HepG2 (cell line): ENCODE results near the gene DMPK. TPM values are rescaled to one million over a fixed set of nuclear protein-coding genes. Genes with fewer than 3 reads are reported as not detected.
A peak's percentile ranks its signal among the peaks of the same experiment; 100 is the strongest.

Source experiments
- BCL3 ChIP-seq: sonication (generic); formaldehyde crosslinking; IDR thresholded peaks from 2 replicates; pipeline ENCODE4 v1.5.1; 2020; ENCODE audit warnings: mild to moderate bottlenecking, missing genetic modification reagents, moderate library complexity
- CAMTA2 ChIP-seq: sonication (generic); formaldehyde crosslinking; IDR thresholded peaks from 2 replicates; pipeline ENCODE4 v1.4.0; 2020; ENCODE audit warnings: mild to moderate bottlenecking, missing genetic modification reagents, borderline replicate concordance
- CBX2 ChIP-seq, 2 experiments: fragments of 200-600 bp in 1 of 2; sonication (generic); formaldehyde crosslinking in 1 of 2; IDR thresholded peaks; 2 replicates each; pipeline versions ENCODE4 v1.7.0 to v1.8.1; 2018 to 2022; ENCODE audit warnings: low read depth in 2 of 2, low read length in 1 of 2, mild to moderate bottlenecking in 1 of 2, missing genetic modification reagents in 1 of 2
- HOXA7 ChIP-seq: sonication (generic); formaldehyde crosslinking; IDR thresholded peaks from 2 replicates; pipeline ENCODE4 v1.8.1; 2022; ENCODE audit warnings: mild to moderate bottlenecking, missing genetic modification reagents, moderate library complexity
- KLF15 ChIP-seq: sonication (generic); formaldehyde crosslinking; IDR thresholded peaks from 2 replicates; pipeline ENCODE4 v1.8.1; 2023; ENCODE audit warnings: borderline replicate concordance, mild to moderate bottlenecking, inconsistent platforms, missing genetic modification reagents, mixed read lengths
- POGZ ChIP-seq: sonication (generic); formaldehyde crosslinking; IDR thresholded peaks from 2 replicates; pipeline ENCODE4 v1.4.0; 2020; ENCODE audit warnings: mild to moderate bottlenecking, missing genetic modification reagents
- SIN3B ChIP-seq: fragments of 150-350 bp; IDR thresholded peaks from 2 replicates; pipeline ENCODE4 v1.6.1; 2014; ENCODE audit warnings: low read length
- TEF ChIP-seq: sonication (generic); formaldehyde crosslinking; IDR thresholded peaks from 2 replicates; pipeline ENCODE4 v1.5.0; 2020; ENCODE audit warnings: missing genetic modification reagents
- YY1 ChIP-seq: IDR thresholded peaks from 2 replicates; pipeline ENCODE4 v1.6.1; 2011; ENCODE audit warnings: low read length, low read depth, moderate library complexity, mild to moderate bottlenecking; ENCODE audit not compliant: insufficient read depth, insufficient replicate concordance
- ZBTB21 ChIP-seq: sonication (generic); formaldehyde crosslinking; IDR thresholded peaks from 2 replicates; pipeline ENCODE4 v1.4.0; 2020; ENCODE audit warnings: missing genetic modification reagents
- ZBTB8A ChIP-seq: sonication (generic); formaldehyde crosslinking; IDR thresholded peaks from 2 replicates; pipeline ENCODE4 v1.4.0; 2020; ENCODE audit warnings: mild to moderate bottlenecking, low read depth, missing genetic modification reagents, borderline replicate concordance
- ZC3H13 ChIP-seq: sonication (generic); formaldehyde crosslinking; IDR thresholded peaks from 2 replicates; pipeline ENCODE4 v1.8.1; 2023; ENCODE audit warnings: mild to moderate bottlenecking, missing genetic modification reagents, moderate library complexity
- ZFP1 ChIP-seq: IDR thresholded peaks from 2 replicates; pipeline ENCODE4 v1.6.1; 2016
- ZNF280B ChIP-seq: sonication (generic); formaldehyde crosslinking; IDR thresholded peaks from 2 replicates; pipeline ENCODE4 v1.5.0; 2020; ENCODE audit warnings: missing genetic modification reagents, mild to moderate bottlenecking, borderline replicate concordance
- ZNF407 ChIP-seq: sonication (generic); formaldehyde crosslinking; IDR thresholded peaks from one replicate; pipeline ENCODE4 v1.5.1; 2020; ENCODE audit warnings: mild to moderate bottlenecking, missing genetic modification reagents; ENCODE audit errors: not compliant biosample characterization
- ZNF580 ChIP-seq: IDR thresholded peaks from 2 replicates; pipeline ENCODE4 v1.6.1; 2016; ENCODE audit warnings: low read depth, borderline replicate concordance
- ZNF589 ChIP-seq: sonication (generic); formaldehyde crosslinking; conservative IDR thresholded peaks from 2 replicates; pipeline ENCODE4 v1.8.0; 2022; ENCODE audit warnings: mild to moderate bottlenecking, moderate library complexity, missing genetic modification reagents
- polyA plus RNA-seq, 8 experiments: library from polyadenylated mRNA; depleted of rRNA in 3 of 8; stranded (reverse) in 7 of 8; unstranded in 1 of 8; fragments of >200 nt; fragmentation: Illumina TruSeq in 4 of 8; extraction: Trizol in 4 of 8; gene quantifications; 2 replicates each; pipeline versions ENCODE4 v1.2.1 to v1.2.3, GENCODE V29; 2011 to 2016; ENCODE audit warnings: low read depth in 4 of 8, missing spikeins in 1 of 8, mixed read lengths in 1 of 8; ENCODE audit not compliant: insufficient read depth in 1 of 8
- total RNA-seq, 5 experiments: library from RNA; depleted of rRNA; stranded (reverse); fragments of >200 nt; fragmentation: Illumina TruSeq; extraction: Trizol; gene quantifications; 2 replicates each; pipeline ENCODE4 v1.2.3, GENCODE V29; 2016; ENCODE audit warnings: low read depth in 1 of 5

The DMPK gene
- total and polyA plus RNA-seq, 2 of the 13 experiments (the other 11 are each of a cell fraction or from before 2014, with no cell fraction given) = 5.3 to 8.8 TPM

- no peak for TF ChIP-seq BCL3 (CRISPR knock-in tag)
- TF ChIP-seq CAMTA2 = no peak
- no peak for TF ChIP-seq TEF (CRISPR knock-in tag)
- no peak for TF ChIP-seq CBX2 (IDR thresholded peaks at IDR 0.05; ENCODE audit: low read depth, low read length)
- no peak for TF ChIP-seq CBX2 (CRISPR knock-in tag; IDR thresholded peaks at IDR 0.05; ENCODE audit: low read depth)
- no peak for TF ChIP-seq ZNF580 (CRISPR knock-in tag)
- TF ChIP-seq ZC3H13 (CRISPR knock-in tag) = no peak
- TF ChIP-seq ZBTB21 (CRISPR knock-in tag) = no peak
- no peak for TF ChIP-seq ZBTB8A (CRISPR knock-in tag)
- TF ChIP-seq POGZ (CRISPR knock-in tag) = no peak
- no peak for TF ChIP-seq ZNF589 (CRISPR knock-in tag)
- peak; percentile 95 for TF ChIP-seq YY1
- TF ChIP-seq SIN3B = peak; percentile 38; the same call in 1 of the 2 replicates
- no peak for TF ChIP-seq KLF15 (CRISPR knock-in tag)
- no peak for TF ChIP-seq ZFP1 (CRISPR knock-in tag)
- no peak for TF ChIP-seq HOXA7 (CRISPR knock-in tag)
- no peak for TF ChIP-seq ZNF280B
- no peak for TF ChIP-seq ZNF407 (CRISPR knock-in tag)
These were observed 10.3 kb upstream of the DMPK start, which contains the start of gene DMWD (continued) for GRCh38 chr19:45792470-45793177.
